Activated gamma-delta T cell treated with Interleukin-2 at 50 U/mL for 16 hours (primary cell): ENCODE measurements around the gene DOCK1.
"Not testable (repeated sequence)": the region's sequence is repeated elsewhere in the genome, so short reads cannot be mapped to it uniquely, and the experiment has no call there.

Experiments
- DNase-seq: peaks from one replicate; pipeline ENCODE4 v3.0.0-alpha.2; 2020

DOCK1 gene

DNA sequence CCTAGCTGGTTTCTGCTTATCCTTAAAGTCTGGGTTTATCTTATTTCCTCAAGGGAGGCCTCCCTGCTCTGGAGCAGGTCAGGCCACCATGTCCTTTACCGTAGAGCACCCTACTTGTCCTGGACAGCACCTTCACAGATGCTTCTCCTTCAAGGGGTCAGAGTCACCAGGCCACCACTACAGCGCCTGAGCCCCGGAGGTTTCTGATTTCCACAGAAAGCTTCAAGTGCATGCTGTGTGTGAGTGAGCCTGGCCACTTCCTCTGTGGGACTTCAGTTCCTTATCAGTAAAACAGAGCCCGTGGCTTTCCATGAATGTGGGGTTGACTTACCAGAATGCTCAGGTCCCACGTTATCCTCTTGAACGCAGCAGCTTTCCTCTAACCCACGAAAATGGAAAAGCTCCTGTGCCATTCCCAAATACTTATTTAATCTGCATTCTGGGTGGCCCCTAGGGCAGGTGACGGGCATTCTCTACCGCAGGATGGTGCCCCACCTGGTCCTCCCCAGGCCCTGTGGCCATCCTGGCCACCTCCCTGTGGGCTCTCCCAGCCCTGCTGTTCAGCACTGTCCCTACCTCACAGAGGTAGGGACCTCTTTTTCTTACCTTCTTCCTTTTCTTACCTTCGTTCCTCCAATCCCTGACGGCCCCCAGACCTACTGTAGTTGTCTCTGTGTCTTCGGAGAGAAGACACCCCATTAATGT is 1.4 kb upstream of the DOCK1 start:
- no peak for DNase-seq

DNA sequence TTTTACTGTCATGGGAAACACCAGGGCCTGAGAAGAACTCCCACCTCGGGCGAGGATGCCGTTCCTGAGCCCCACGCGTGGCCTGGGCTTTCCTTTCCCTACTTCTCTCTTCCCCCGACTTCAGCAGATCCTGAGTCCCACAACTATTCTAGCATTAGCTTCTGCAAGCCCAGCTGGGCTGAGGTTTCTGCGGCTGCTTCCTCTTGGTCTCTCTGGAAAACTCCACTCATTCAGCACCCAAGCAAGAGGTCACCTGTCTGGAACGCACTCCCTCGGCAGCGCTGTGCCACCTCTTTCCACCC is 761 bp upstream of the DOCK1 start:
- no peak for DNase-seq

DNA sequence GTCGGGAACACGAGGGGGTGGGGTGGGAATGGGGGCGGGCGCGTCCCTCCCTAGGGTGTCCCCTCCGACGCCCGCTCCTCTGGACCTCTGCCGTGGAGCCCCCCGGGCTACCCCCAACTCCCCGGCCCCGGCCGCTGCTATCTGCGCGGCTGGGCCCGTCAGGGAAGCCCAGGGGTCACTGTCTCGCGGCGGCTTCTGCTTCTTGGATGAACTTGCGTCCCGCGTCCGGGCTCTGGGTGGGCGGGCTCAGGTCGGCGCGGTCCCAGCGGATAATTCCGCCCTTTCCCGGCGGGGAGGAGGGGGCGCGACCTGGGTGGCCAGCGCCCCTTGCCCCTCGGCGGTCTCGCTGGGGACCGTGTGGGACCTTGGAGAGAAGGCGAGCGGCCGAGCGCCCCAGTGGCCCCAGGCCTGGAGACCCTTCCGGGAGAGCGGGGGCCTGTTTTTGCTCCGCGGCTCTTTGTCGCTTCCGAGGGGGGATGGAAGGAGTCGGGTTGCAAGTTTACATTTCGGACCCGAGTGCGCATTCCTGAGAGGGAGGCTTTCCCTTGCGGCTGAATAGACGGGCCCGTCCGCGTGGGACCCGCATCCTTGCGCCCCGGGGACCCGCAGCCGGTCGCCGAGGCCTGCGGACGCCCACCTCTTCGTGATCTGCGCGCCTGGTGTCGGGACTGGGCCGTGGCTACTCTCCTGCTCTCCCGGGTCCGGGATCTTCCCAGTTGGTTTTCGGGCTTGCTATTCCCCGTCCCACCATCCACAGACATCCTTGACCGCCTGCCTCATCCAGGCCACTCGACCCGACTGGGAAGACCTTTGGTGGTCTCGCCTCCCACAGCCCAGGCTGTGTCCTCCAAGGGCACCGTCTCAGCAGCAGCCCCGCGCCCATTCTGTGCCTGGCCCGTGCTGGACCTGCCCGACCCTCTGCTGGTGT is 812 bp downstream of the DOCK1 start:
- DNase-seq = no peak

GRCh38 chr10:126906704-126907422 is 1.6 kb downstream of the DOCK1 start:
- no peak for DNase-seq

- no peak for DNase-seq
Measured at GRCh38 chr10:126907423-126907970, 2.3 kb downstream of the DOCK1 start.

GRCh38 chr10:126908225-126908624 is 3.0 kb downstream of the DOCK1 start:
- DNase-seq = no peak

DNA sequence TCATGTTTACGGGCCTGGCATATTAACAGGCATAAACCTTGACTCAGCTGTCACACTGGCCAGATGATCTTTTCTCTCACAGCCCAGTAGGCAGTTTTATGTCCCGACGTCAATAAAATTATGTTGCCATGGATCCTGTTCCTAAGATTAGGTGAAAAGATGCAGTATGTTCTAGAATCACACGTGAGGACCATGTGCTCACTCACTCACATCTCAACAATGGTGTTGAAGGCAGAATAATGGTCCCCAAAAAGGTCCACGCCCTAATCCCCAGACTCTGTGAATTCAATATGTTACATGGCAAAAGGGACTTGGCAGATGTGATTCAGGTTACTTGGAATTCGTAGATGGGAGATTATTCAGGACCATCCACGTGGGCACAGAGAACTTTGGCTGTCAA is 3.5 kb downstream of the DOCK1 start:
- DNase-seq = no peak

DNA sequence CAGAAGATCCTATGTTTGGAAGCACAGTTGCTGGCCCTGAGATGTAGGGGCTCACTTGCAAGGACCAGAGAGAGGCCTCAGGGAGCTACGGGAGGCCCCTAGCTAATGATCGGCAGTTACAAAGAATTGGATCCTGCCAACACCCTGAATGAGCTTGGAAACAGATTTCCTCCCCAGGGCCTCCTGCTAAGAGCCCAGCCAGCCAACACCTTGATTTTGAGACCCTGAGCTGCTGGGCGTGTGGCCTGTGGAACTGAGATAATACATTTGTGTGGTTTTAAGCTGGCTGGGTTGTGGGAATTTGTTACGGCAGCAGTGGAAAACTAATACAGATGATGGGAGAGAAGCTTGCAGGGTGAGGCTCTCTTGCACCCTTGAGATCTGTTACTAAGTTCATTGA is 3.9 kb downstream of the DOCK1 start:
- DNase-seq = no peak

DNA sequence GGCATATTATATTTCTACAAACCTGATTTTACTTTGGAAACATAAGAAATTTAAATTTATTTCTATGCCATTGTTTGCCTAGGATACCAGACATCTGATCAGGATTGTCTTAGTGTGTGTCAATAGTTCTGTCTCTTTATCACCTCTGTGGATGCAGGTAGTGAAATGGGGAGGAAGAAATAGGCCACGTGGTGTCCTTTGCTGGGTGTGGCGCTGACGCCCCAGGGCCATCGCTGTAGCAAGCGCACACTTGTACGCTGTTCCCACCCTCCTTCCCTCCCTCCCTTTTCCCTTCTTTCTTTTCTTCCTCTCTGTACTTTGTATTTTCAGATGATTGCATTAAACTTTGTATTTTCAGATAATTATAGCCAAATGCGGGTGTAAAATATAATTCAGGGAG is 5.0 kb downstream of the DOCK1 start:
- no peak for DNase-seq

DNA sequence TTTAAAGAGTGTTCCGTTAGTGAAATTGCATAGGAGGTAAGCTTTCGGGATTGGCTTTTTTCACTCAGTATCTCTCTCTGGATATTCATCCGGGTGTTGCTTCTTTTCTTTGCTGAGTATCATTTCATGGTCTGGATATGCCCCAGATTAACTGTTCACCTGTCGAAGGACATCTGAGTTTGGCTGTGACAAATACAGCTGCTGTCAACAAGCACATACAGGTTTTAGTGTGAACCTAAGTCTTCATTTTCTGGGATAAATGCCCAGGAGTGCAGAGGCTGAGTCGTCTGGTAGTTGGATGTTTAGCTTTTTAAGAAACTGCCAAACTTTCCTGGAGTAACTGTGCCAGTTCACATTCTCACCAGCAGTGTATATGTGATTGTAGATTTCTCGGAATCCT is 5.6 kb downstream of the DOCK1 start:
- DNase-seq = no peak

- no peak for DNase-seq
Measured at GRCh38 chr10:126911301-126911700, 6.1 kb downstream of the DOCK1 start.

DNA sequence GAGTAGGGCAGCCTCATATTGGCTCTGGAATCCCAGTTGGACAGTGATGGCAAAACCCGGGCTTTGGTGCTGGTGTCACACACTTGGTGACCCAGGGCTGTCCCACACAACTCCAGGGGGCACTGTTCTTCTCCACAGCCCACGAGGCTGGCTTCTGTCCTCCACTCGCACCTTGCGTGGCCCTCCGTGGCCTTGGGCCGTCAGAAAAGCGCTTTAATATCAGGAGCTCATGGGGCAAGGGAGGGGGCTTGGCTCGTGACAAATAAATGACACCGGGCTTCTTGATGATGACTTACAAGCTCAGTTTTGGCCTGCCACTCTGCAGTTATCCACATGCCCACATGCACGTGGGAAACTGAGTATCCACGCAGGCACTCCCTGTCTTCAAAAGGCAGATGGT is 8.1 kb downstream of the DOCK1 start:
- no peak for DNase-seq

DNA sequence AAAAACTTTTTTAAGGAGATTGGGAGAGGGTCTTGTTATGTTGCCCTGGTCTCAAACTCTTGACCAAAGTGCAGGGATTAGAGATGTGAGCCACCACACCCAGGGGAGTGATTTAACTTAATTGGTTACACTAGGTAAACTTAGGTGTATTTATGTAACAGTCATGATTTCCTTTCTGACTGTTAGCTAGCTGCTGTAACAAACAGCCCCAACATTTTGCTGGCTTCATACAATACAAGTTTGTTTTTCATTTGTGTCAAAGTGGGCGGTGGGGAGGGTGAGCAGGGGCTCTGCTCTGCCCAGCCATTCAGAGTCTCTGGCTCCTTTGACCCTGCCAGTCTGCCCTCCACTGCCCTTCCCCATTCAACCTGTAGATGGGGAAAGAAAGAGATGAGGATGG is 9.3 kb downstream of the DOCK1 start:
- DNase-seq = no peak

DNA sequence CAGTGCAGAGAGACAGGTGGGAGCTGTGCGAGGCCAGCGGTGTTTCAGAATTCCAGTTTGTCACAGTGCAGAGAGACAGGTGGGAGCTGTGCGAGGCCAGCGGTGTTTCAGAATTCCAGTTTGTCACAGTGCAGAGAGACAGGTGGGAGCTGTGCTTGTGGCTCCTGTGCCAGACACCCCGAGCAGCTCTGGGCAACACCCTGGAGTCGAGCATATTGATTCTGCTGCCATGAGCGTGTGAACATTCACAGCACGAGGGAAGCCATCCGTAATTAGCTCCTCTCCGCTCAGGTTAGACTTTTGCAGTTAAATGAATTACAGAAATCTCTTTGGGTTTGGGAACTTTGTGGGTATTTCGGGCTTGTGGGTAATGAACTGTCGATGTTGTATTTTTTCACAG is 11.7 kb downstream of the DOCK1 start:
- DNase-seq = not testable (repeated sequence)

GRCh38 chr10:126917375-126917774 is 12.1 kb downstream of the DOCK1 start:
- no peak for DNase-seq

GRCh38 chr10:126917975-126918908 is 13.0 kb downstream of the DOCK1 start:
- no peak for DNase-seq

GRCh38 chr10:126919426-126919825 is 14.2 kb downstream of the DOCK1 start:
- DNase-seq = no peak

DNA sequence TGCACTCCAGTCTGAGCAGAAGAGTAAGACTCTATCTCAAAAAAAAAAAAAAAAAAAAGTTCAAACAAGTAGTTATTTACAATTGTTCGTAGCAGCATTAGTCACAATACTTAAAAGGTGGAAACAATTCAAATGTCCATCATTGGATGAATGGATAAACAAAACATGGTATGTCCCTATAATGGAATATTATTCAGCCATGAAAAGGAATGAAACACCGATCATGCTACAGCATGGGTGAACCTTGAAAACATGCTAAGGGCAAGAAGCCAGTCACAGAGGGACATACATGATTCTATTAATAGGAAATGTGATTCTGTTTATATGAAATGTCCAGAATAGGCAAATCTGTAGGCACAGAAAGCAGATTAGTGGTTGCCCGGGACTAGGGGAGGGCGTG is 15.9 kb downstream of the DOCK1 start:
- no peak for DNase-seq

- no peak for DNase-seq
Measured at GRCh38 chr10:126921974-126922525, 16.8 kb downstream of the DOCK1 start.

GRCh38 chr10:126924180-126924914 is 19.1 kb downstream of the DOCK1 start:
- DNase-seq = no peak

- no peak for DNase-seq
Measured at GRCh38 chr10:126924915-126925300, 19.7 kb downstream of the DOCK1 start.
